Large intestine (tissue), 1 donor: Measurements from ENCODE around the gene PROSER2. TPM values are rescaled to one million over a fixed set of nuclear protein-coding genes. Genes with fewer than 3 reads are reported as not detected.

Experiments used
- polyA plus RNA-seq: library from polyadenylated mRNA; unstranded; fragments of 120-200 nt; gene quantifications from one replicate; pipeline ENCODE4 v1.2.1, GENCODE V29; 2013

The PROSER2 gene
- polyA plus RNA-seq, 1 donor = 6.7 TPM

Other genes starting within 250 kb of the PROSER2 start
- gene USP6NL, start 211.7 kb upstream of the PROSER2 start, polyA plus RNA-seq = 20.4 TPM
- 9.6 TPM for gene ECHDC3, start 81.0 kb upstream of the PROSER2 start, polyA plus RNA-seq
- 20.9 TPM for gene UPF2, start 219.5 kb downstream of the PROSER2 start, polyA plus RNA-seq
- 12.2 TPM for gene DHTKD1, start 245.6 kb downstream of the PROSER2 start, polyA plus RNA-seq